Stimulated activated CD4-positive, alpha-beta T cell treated with anti-CD3 and anti-CD28 coated beads, Interleukin-4, amount 100 ng/mL, for 48 hours (primary cell): ENCODE measurements around the gene ZNF593OS.
A peak's percentile ranks its signal among the peaks of the same experiment; 100 is the strongest.

Source experiments
- DNase-seq, 2 donors: peaks; one replicate each; pipeline ENCODE4 v3.0.0-alpha.2; 2020; ENCODE audit warnings: low read depth in 2 of 2

ZNF593OS gene

GRCh38 chr1:26158908-26159742, 12.5 kb downstream of the ZNF593OS start, which contains the start of gene FAM110D:
Gene FAM110D (plus strand): TSS chr1:26159079. CDS start chr1:26161292, 2,213 bp downstream.
- DNase-seq = no peak

- no peak for DNase-seq
These were observed 13.2 kb downstream of the ZNF593OS start for GRCh38 chr1:26158271-26158907.

- no peak for DNase-seq
These were observed 15.2 kb downstream of the ZNF593OS start for GRCh38 chr1:26156285-26157038.

- no peak for DNase-seq
These were observed 16.0 kb downstream of the ZNF593OS start for GRCh38 chr1:26155370-26156284.

GRCh38 chr1:26154750-26155149, 16.9 kb downstream of the ZNF593OS start:
- no peak for DNase-seq

- DNase-seq = no peak
These were observed 17.6 kb downstream of the ZNF593OS start for GRCh38 chr1:26153966-26154532.

- no peak for DNase-seq
These were observed 22.7 kb downstream of the ZNF593OS start for GRCh38 chr1:26148887-26149286.

- no peak for DNase-seq
These were observed 25.7 kb downstream of the ZNF593OS start for GRCh38 chr1:26145960-26146294.

- peak; percentile 60 to 61 for DNase-seq
These were observed 26.3 kb downstream of the ZNF593OS start for GRCh38 chr1:26145041-26145959.

GRCh38 chr1:26142159-26142558, 29.5 kb downstream of the ZNF593OS start:
- no peak for DNase-seq

GRCh38 chr1:26138974-26139558, 32.6 kb downstream of the ZNF593OS start:
- DNase-seq = no peak

GRCh38 chr1:26134466-26134865, 37.2 kb downstream of the ZNF593OS start:
- no peak for DNase-seq

GRCh38 chr1:26132834-26133167, 38.8 kb downstream of the ZNF593OS start:
- DNase-seq = no peak

GRCh38 chr1:26132128-26132833, 39.4 kb downstream of the ZNF593OS start:
- no peak for DNase-seq

- no peak for DNase-seq
These were observed 40.9 kb downstream of the ZNF593OS start for GRCh38 chr1:26130695-26131094.

- no peak for DNase-seq
These were observed 41.9 kb downstream of the ZNF593OS start for GRCh38 chr1:26129778-26130177.

GRCh38 chr1:26127235-26128163, 44.1 kb downstream of the ZNF593OS start:
- DNase-seq = no peak
